ENCODE results near the gene TGFBR3L. TPM values are rescaled to one million over a fixed set of nuclear protein-coding genes. Genes with fewer than 3 reads are reported as not detected.

The TGFBR3L gene
- total and polyA plus RNA-seq, 10 of the 15 experiments (the other 5 are each of a cell fraction or from before 2014, with no cell fraction given) = 0.20 to 0.23 TPM; not detected in 8

DNA sequence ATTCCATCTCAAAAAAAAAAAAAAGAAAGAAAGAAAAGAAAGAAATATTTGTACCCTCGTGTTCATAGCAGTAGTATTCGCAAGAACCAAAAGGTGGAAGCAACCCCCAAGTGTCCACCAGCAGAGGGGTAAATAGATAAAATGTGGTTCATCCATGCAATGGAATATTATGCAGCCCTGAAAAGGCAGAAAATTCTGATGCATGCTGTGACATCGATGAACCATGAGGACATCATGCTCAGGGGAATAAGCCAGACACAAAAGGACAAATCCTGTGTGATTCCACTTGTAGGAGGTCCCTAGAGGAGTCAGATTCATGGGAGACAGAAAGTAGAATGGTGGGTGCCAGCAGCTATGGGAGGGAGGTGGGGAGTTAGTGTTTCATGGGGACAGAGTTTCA, 32.7 kb upstream of the TGFBR3L start:
- no peak for FAIRE-seq
- Histone ChIP-seq H3K79me2 (ENCODE audit: control insufficient read depth, insufficient read depth, low read length) (no peaks in the 10 kb centered on the region), H3K27me3 (replicated peaks in 1 of 2; ENCODE audit: control insufficient read depth in 2 of 2, insufficient read depth in 2 of 2, low read length in 1 of 2) (no peaks in the 10 kb centered on the region), H3K4me2 (ENCODE audit: control insufficient read depth, insufficient read depth) (no peak overlapping the region), H3K4me3 (no peak overlapping the region), H3K9ac (ENCODE audit: control insufficient read depth, insufficient read depth, low read length) (no peak overlapping the region), H4K20me1 (ENCODE audit: control insufficient read depth, insufficient read depth) (no peaks in the 10 kb centered on the region), H2AFZ (ENCODE audit: control insufficient read depth, low read depth, low read length) (no peak overlapping the region), H3K9me3 (replicated peaks; ENCODE audit: control insufficient read depth, insufficient read depth, low read length) (no peaks in the 10 kb centered on the region), H3K36me3 (ENCODE audit: control insufficient read depth in 2 of 2, insufficient read depth in 2 of 2, low read length in 1 of 2) (no peaks in the 10 kb centered on the region), H3K4me1 (ENCODE audit: control insufficient read depth, insufficient read depth, low read length) (no peaks in the 10 kb centered on the region), H3K27ac (ENCODE audit: control insufficient read depth, insufficient read depth) (no peak overlapping the region)
- ChIA-PET CTCF (interaction anchor here (1.0 kb wide), 1 partner anchor 13 kb away, joined by 4 read pairs; no protein-coding TSS in a partner anchor), POLR2A (interaction anchor here (0.6 kb wide), 1 partner anchor 161 kb away, joined by 7 read pairs; no protein-coding TSS in a partner anchor), RAD21 (ENCODE audit: unreplicated experiment) (interaction anchor here (1.4 kb wide), 1 partner anchor 39 kb away, joined by 8 read pairs; the partner anchor contains the start of gene SNAPC2), SMC1A (ENCODE audit: uncharacterized antibody, unreplicated experiment) (no interaction called here)
- intact Hi-C loops (cut with micrococcal nuclease; ENCODE audit: unreplicated experiment) (no loop called here), in situ Hi-C loops (cut with MboI) (no loop called here)
- no peak for DNase-seq (ENCODE audit: low read depth, low spot score)
- no peak for ATAC-seq
- no TSS peak for BruUV-seq (replicated peaks)
- 72% methylated on average over 3 of the region's 3 CpGs for WGBS (ENCODE audit: insufficient coverage, insufficient replicate concordance, low lambda C conversion rate, missing lambda C conversion rate)
- TF ChIP-seq POLR2AphosphoS5 (IDR thresholded peaks at IDR 0.05; ENCODE audit: low read length) (no peak), KAT2A (conservative IDR thresholded peaks at IDR 0.05; ENCODE audit: control insufficient read depth, low read depth, low read length) (no peak), NFXL1 (IDR thresholded peaks at IDR 0.05; ENCODE audit: borderline replicate concordance) (no peak)

DNA sequence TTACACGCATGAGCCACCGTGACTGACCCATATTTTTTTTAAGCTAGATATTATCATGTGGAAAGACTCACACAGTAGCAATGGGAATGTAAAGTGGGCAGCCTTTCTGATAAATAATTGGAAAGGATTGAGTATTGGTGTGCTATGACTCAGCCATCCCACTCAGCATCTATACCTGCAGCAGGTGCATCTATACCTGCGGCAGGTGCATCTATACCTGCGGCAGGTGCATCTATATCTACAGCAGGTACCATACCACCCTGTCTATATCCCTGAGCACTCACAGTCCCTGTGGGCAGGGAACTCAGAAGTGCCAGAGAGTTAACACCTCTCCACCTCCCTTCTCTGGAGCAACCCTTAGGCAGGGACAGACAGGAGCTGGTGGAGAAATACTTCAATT, 31.5 kb upstream of the TGFBR3L start:
- Histone ChIP-seq H3K36me3 (ENCODE audit: control insufficient read depth in 2 of 2, insufficient read depth in 2 of 2, low read length in 1 of 2) (no peaks in the 10 kb centered on the region), H2AFZ (ENCODE audit: control insufficient read depth, low read depth, low read length) (no peak overlapping the region), H3K27me3 (replicated peaks in 1 of 2; ENCODE audit: control insufficient read depth in 2 of 2, insufficient read depth in 2 of 2, low read length in 1 of 2) (peaks cover 0 to 2% of the 10 kb centered on the region in 2 experiments; a peak in 2 of 4 replicates), H3K9ac (ENCODE audit: control insufficient read depth, insufficient read depth, low read length) (no peak overlapping the region), H3K9me3 (replicated peaks; ENCODE audit: control insufficient read depth, insufficient read depth, low read length) (no peaks in the 10 kb centered on the region), H3K79me2 (ENCODE audit: control insufficient read depth, insufficient read depth, low read length) (no peaks in the 10 kb centered on the region), H4K20me1 (ENCODE audit: control insufficient read depth, insufficient read depth) (no peaks in the 10 kb centered on the region), H3K4me2 (ENCODE audit: control insufficient read depth, insufficient read depth) (no peak overlapping the region), H3K4me3 (no peak overlapping the region), H3K27ac (ENCODE audit: control insufficient read depth, insufficient read depth) (no peak overlapping the region), H3K4me1 (ENCODE audit: control insufficient read depth, insufficient read depth, low read length) (no peaks in the 10 kb centered on the region)
- RAD21 ChIA-PET (ENCODE audit: unreplicated experiment) = interaction anchor here (0.6 to 1.6 kb wide), 2 partner anchors 315 to 436 kb away, joined by 3 read pairs; no protein-coding TSS in a partner anchor
- POLR2A ChIA-PET = interaction anchor here (0.6 to 1.0 kb wide), 2 partner anchors 21 to 80 kb away, joined by 4 to 7 read pairs; partner anchors contain the start of gene MAP2K7
- in situ Hi-C loops (cut with MboI) = no loop called here
- ATAC-seq (no peak), DNase-seq (ENCODE audit: low read depth, low spot score) (no peak), FAIRE-seq (no peak)
- BruUV-seq (replicated peaks) = no TSS peak
- CTCF ChIA-PET = interaction anchor here (0.9 to 1.3 kb wide), 2 partner anchors 10 to 14 kb away, joined by 3 read pairs; no protein-coding TSS in a partner anchor
- 85% methylated on average over 4 of the region's 4 CpGs for WGBS (ENCODE audit: insufficient coverage, insufficient replicate concordance, low lambda C conversion rate, missing lambda C conversion rate)
- SMC1A ChIA-PET (ENCODE audit: uncharacterized antibody, unreplicated experiment) = interaction anchor here (1.2 kb wide), 1 partner anchor 306 kb away, joined by 3 read pairs; no protein-coding TSS in a partner anchor
- TF ChIP-seq DPF2 (IDR thresholded peaks at IDR 0.05) (no peak), CHD2 (IDR thresholded peaks at IDR 0.05; ENCODE audit: borderline replicate concordance, low read depth, low read length) (no peak), ZNF207 (IDR thresholded peaks at IDR 0.05; ENCODE audit: borderline replicate concordance) (no peak), SIX5 (IDR thresholded peaks at IDR 0.05; ENCODE audit: low read depth, low read length, severe bottlenecking) (no peak), MEF2B (IDR thresholded peaks at IDR 0.05; ENCODE audit: partially characterized antibody, poor library complexity, severe bottlenecking) (no peak), HDAC6 (IDR thresholded peaks at IDR 0.05; ENCODE audit: unreplicated experiment) (no peak), SRF (IDR thresholded peaks at IDR 0.05; ENCODE audit: low read depth in 2 of 2, low read length in 2 of 2) (no peak), YY1 (IDR thresholded peaks at IDR 0.05; ENCODE audit: low read depth, low read length) (no peak), EZH2 (IDR thresholded peaks at IDR 0.05; ENCODE audit: borderline replicate concordance, control insufficient read depth, low read depth, low read length) (no peak), IKZF2 (IDR thresholded peaks at IDR 0.05) (no peak), KAT2A (conservative IDR thresholded peaks at IDR 0.05; ENCODE audit: control insufficient read depth, low read depth, low read length) (no peak), JUNB (IDR thresholded peaks at IDR 0.05) (no peak), ATF7 (IDR thresholded peaks at IDR 0.05; ENCODE audit: low read depth) (no peak), IKZF1 (conservative IDR thresholded peaks at IDR 0.05) (no peak)
- intact Hi-C loops (cut with micrococcal nuclease; ENCODE audit: unreplicated experiment) = no loop called here

All from GM12878 (cell line).